Measurements from ENCODE around the gene HSBP1L1.

DNA sequence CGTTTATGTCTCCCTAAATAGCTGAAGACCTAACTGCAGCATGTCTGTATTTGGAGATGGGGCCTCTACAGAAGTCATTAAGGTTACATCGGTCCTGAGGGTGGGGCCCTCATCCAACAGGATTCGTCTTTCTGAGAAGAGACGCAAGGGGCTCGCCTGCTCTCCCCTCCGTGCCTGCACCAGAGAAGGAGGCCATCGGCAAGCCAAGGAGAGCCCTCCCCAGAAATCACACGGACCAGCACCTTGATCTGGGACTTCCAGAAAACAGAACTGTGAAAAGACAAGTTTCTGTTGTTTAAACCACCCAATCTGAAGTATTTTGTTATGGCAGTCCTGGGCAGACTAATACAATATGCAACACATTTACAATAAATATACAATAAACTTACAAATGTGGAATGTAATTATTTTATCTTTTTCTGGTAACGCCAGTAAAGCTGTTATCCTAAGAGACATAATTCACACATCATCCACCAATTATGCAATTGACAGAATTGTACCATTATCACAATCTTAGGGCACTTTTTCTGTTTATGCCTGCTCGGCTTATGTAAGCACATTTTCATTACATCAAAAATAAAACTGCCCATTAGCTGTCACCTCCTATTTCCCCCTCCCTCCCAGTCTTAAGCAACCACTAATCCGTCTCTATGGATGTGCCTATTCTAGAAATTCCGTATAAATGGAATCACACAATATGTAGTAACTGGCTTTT, 6.1 kb downstream of the HSBP1L1 start:
- TF ChIP-seq, protein P1, sequence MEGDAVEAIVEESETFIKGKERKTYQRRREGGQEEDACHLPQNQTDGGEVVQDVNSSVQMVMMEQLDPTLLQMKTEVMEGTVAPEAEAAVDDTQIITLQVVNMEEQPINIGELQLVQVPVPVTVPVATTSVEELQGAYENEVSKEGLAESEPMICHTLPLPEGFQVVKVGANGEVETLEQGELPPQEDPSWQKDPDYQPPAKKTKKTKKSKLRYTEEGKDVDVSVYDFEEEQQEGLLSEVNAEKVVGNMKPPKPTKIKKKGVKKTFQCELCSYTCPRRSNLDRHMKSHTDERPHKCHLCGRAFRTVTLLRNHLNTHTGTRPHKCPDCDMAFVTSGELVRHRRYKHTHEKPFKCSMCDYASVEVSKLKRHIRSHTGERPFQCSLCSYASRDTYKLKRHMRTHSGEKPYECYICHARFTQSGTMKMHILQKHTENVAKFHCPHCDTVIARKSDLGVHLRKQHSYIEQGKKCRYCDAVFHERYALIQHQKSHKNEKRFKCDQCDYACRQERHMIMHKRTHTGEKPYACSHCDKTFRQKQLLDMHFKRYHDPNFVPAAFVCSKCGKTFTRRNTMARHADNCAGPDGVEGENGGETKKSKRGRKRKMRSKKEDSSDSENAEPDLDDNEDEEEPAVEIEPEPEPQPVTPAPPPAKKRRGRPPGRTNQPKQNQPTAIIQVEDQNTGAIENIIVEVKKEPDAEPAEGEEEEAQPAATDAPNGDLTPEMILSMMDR (IDR thresholded peaks at IDR 0.05): no peak
- no peak for TF ChIP-seq POLR2A (IDR thresholded peaks at IDR 0.05)
